B cell (primary cell): ENCODE measurements around the gene EGFR.

ENCODE experiments used
- EZH2 ChIP-seq: IDR thresholded peaks from 2 replicates; pipeline ENCODE4 v1.6.1; 2012; ENCODE audit warnings: borderline replicate concordance, low read depth, mild to moderate bottlenecking, moderate library complexity, low read length; ENCODE audit not compliant: insufficient read depth, poor library complexity, severe bottlenecking
- TF ChIP-seq, protein P1 (sequence below): fragments of 200-600 bp; IDR thresholded peaks from one replicate; pipeline ENCODE4 v1.8.0; 2022; ENCODE audit warnings: antibody characterized with exemption, mild to moderate bottlenecking

DNA sequence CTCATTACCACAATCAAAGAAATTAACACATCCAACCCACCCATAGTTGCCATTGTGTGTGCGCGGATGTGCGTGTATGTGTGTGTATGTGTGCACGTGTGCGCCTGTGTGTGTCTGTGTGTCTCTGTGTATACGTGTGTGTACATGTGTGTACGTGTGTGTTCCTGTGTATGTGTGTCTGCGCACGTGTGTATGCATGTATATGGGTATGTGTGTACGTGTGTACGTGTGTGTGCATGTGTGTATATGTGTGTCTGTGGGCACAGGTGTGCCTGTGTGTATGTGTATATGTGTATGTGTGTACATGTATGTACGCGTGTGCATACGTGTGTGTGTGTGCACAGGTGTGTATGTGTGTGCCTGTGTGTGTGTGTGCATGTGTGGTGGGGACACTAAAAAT, 48.9 kb downstream of the EGFR start:
- TF ChIP-seq, protein P1, sequence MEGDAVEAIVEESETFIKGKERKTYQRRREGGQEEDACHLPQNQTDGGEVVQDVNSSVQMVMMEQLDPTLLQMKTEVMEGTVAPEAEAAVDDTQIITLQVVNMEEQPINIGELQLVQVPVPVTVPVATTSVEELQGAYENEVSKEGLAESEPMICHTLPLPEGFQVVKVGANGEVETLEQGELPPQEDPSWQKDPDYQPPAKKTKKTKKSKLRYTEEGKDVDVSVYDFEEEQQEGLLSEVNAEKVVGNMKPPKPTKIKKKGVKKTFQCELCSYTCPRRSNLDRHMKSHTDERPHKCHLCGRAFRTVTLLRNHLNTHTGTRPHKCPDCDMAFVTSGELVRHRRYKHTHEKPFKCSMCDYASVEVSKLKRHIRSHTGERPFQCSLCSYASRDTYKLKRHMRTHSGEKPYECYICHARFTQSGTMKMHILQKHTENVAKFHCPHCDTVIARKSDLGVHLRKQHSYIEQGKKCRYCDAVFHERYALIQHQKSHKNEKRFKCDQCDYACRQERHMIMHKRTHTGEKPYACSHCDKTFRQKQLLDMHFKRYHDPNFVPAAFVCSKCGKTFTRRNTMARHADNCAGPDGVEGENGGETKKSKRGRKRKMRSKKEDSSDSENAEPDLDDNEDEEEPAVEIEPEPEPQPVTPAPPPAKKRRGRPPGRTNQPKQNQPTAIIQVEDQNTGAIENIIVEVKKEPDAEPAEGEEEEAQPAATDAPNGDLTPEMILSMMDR: no peak
- TF ChIP-seq EZH2: no peak
